GM13976 (cell line): ENCODE measurements around the gene ARMC6.
A peak's percentile ranks its signal among the peaks of the same experiment; 100 is the strongest.

Experiments used
- DNase-seq: peaks from one replicate; pipeline ENCODE4 v3.0.0; 2012; ENCODE audit warnings: low spot score
- in situ Hi-C: fragments of 300-500 bp; cut with MboI; formaldehyde crosslinking; loops from one replicate; pipeline ENCODE4 v1.12.0; 2022; ENCODE audit warnings: low sequenced_read_pairs, mixed read lengths, inconsistent platforms; ENCODE audit not compliant: unreplicated experiment
- TF ChIP-seq, protein P1 (sequence below): IDR thresholded peaks from 2 replicates; pipeline ENCODE4 v1.5.1; 2012; ENCODE audit warnings: borderline replicate concordance, mild to moderate bottlenecking; ENCODE audit not compliant: insufficient read depth; ENCODE audit errors: extremely low read depth, missing control alignments, control extremely low read depth

ARMC6 gene

DNA sequence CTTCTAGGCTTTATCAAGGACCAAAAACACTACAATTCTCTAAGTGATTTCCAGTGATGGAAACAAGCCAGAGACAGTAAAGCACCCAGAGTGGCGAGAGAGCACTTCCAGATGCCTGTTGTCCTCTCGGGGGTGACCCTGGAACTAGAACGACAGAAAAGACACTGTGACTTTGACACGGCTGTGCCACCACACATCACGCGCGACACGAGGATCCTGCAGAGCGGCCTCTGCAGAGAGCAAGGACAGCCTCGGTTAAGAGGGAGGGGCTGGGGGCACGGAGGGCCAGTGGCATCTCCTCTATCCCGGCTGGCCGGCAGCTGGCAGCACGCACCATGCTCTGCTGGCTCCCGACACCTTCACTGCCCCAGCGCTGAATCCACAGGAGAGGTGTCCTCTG is 42.4 kb upstream of the ARMC6 start:
- in situ Hi-C loops: no loop called here
- TF ChIP-seq, protein P1, sequence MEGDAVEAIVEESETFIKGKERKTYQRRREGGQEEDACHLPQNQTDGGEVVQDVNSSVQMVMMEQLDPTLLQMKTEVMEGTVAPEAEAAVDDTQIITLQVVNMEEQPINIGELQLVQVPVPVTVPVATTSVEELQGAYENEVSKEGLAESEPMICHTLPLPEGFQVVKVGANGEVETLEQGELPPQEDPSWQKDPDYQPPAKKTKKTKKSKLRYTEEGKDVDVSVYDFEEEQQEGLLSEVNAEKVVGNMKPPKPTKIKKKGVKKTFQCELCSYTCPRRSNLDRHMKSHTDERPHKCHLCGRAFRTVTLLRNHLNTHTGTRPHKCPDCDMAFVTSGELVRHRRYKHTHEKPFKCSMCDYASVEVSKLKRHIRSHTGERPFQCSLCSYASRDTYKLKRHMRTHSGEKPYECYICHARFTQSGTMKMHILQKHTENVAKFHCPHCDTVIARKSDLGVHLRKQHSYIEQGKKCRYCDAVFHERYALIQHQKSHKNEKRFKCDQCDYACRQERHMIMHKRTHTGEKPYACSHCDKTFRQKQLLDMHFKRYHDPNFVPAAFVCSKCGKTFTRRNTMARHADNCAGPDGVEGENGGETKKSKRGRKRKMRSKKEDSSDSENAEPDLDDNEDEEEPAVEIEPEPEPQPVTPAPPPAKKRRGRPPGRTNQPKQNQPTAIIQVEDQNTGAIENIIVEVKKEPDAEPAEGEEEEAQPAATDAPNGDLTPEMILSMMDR: no peak
- no peak for DNase-seq

DNA sequence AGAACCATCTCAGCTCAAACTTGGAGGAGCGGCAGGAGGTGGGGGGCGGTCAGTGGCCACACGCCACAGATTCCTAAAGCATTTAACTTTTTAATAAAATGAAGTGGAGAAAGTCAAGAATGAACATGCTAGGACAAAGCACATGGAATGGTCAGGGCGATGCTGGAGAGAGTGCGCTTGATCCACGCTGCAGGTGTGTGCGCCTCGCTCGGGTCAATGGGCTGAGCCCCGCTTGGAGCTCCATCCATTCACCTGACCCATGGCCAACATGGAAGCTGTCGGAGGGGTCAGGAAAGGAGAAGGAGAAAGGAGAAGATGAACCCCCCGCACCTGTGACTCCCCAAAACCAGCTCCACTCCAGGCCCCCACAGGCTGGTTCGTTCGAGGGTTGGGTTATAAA is 41.9 kb upstream of the ARMC6 start:
- TF ChIP-seq, protein P1: no peak

DNA sequence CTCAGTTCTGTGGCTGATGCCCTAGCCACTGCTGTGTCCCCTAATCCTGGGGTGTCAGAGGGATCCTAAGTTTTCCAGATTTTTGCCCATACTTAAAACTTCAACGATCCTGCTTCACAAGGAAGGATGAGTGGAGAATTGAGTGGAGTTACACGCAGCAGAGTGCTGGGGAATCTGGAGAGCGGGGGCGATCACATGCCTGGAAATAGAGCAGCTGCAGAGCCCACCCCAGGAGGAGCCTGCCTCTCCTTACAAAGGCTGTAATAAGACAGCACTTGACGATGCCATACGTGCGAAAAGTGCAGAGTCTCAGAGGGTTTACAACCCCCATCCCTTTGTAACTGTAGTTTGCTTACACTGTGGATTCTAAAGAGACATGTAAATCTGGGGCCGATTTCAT is 40.7 kb upstream of the ARMC6 start:
- TF ChIP-seq, protein P1: no peak
- in situ Hi-C loops: no loop called here
- DNase-seq: no peak

More for the DNA sequence above, 41.9 kb upstream of the ARMC6 start:
- no peak for DNase-seq
- in situ Hi-C loops: no loop called here

DNA sequence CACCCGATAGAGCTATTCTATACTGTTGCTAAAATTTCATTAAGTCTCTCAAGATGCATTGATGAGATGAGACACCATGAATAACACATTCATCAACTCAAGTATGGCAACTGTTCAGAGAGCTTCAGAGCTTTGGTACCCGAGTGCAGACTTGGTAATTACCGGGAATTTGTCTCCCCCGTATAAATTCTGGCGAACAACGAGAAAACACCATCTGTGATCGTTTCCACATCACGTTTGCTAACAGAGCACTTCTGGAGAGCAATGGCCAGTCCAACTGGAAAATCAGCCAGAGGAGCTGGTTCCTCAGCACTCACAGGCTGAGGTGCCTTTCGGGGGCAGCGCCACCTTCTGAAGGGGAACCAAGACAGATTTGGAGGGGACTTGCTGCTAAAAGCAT is 40.3 kb upstream of the ARMC6 start:
- TF ChIP-seq, protein P1: no peak
- no peak for DNase-seq
- in situ Hi-C loops: no loop called here

DNA sequence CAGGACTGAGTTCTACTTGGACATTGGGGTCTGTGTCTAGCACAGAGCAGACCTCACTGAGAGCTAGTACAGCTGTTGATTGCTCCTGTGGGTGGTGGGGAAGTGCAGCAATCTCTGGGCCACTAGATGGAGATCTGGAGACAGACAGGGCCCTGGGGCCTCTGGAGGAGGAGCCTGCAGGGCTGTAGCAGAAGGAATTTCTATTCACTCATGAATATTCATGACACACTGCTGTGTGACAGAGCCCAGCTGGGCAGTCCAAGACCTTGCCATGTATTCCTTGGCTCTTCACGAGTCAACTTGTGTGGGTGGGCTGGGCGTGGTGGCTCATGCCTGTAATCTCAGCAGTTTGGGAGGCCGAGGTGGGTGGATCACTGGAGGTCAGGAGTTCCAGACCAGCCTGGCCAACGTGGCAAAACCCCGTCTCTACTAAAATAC is 37.6 kb upstream of the ARMC6 start:
- TF ChIP-seq, protein P1: no peak
- in situ Hi-C loops: no loop called here

DNA sequence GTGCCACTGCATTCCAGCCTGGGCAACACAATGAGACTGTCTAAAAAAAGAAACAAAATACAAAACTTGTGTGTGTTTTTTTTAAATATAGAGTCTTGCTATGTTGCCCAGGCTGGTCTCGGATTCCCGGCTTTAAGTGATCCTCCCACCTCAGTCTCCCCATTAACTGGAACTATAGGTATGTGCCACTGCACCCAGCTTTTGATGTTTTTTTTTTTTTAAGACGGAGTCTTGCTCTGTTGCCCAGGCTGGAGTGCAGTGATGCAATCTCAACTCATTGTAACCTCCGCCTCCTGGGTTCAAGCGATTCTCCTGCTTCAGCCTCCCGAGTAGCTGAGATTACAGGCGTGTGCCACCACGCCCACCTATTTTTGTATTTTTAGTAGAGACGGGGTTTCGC is 37.1 kb upstream of the ARMC6 start:
- in situ Hi-C loops: no loop called here
- TF ChIP-seq, protein P1: no peak
- no peak for DNase-seq

More for the DNA sequence above, 37.6 kb upstream of the ARMC6 start:
- peak; percentile 66 for DNase-seq
